HCT116 (cell line): ENCODE data around the gene CAB39. TPM values are rescaled to one million over a fixed set of nuclear protein-coding genes. Genes with fewer than 3 reads are reported as not detected.

ENCODE experiments used
- ATAC-seq: fragments of 200-7000 bp; cut with Tn5 transposase; 2 replicates; pipeline ENCODE4 v1.9.1; 2020; ENCODE audit warnings: mild to moderate bottlenecking, moderate library complexity
- BruUV-seq: library from RNA; stranded (reverse); fragments of 400-500 nt; replicated peaks from 2 replicates; lab custom pipeline; 2021; lab: Mats Ljungman, UMichigan
- CTCF ChIA-PET: fragments of 300-600 bp; sonication (Branson Sonifier 250); formaldehyde crosslinking; loops from one replicate; lab custom pipeline; 2021; ENCODE audit warnings: antibody characterized with exemption; lab: Charles Lee
- POLR2A ChIA-PET: fragments of 300-600, 350-600 bp; sonication (Branson Sonifier 250); formaldehyde crosslinking; loops from one replicate; lab custom pipeline; 2021; ENCODE audit warnings: antibody characterized with exemption; lab: Charles Lee
- RAD21 ChIA-PET, 2 experiments: fragments of 300-600 bp; sonication (Branson Sonifier 250); formaldehyde crosslinking; loops; one replicate each; lab custom pipeline; 2023; ENCODE audit warnings: low total read pairs in 2 of 2; ENCODE audit not compliant: uncharacterized antibody in 2 of 2, unreplicated experiment in 2 of 2, low non-redundant PET in 1 of 2; lab: Charles Lee
- DNase-seq: peaks from one replicate; pipeline ENCODE4 v3.0.0-alpha.2; 2010; ENCODE audit warnings: low read depth, low spot score
- H2AFZ ChIP-seq: fragments of 200-600 bp; shearing (Covaris generic), sonication (generic); 2 replicates; pipeline ENCODE4 v1.6.1; 2017; ENCODE audit warnings: low read depth, mixed run types, mixed read lengths, antibody characterized with exemption, low read length; ENCODE audit not compliant: poor library complexity, severe bottlenecking
- H3K27ac ChIP-seq: 2 replicates; pipeline ENCODE4 v1.5.1; 2012; ENCODE audit warnings: low read depth, low read length
- H3K27me3 ChIP-seq: fragments of 200-600 bp; sonication (generic); 2 replicates; pipeline ENCODE4 v1.6.1; 2016; ENCODE audit warnings: mixed run types, low read length, mixed read lengths; ENCODE audit not compliant: insufficient read depth
- H3K36me3 ChIP-seq, 2 experiments: fragments of 200-500 bp in 1 of 2; fragments of 200-600 bp in 1 of 2; sonication (Bioruptor generic) in 1 of 2; sonication (generic) in 1 of 2; 2 replicates each; pipeline versions ENCODE4 v1.5.1 to v1.6.1; 2014 to 2016; ENCODE audit warnings: low read length in 2 of 2, inconsistent platforms in 1 of 2, mixed read lengths in 1 of 2, mixed run types in 1 of 2; ENCODE audit not compliant: insufficient read depth in 2 of 2, control insufficient read depth in 1 of 2
- H3K4me1 ChIP-seq, 2 experiments: fragments of 200-600 bp in 1 of 2; sonication (generic) in 1 of 2; 2 replicates each; pipeline versions ENCODE4 v1.5.1 to v1.6.1; 2012 to 2017; ENCODE audit warnings: low read length in 2 of 2, inconsistent platforms in 1 of 2, mild to moderate bottlenecking in 1 of 2, mixed read lengths in 1 of 2, mixed run types in 1 of 2, moderate library complexity in 1 of 2; ENCODE audit not compliant: insufficient read depth in 2 of 2, control insufficient read depth in 1 of 2
- H3K4me2 ChIP-seq: fragments of 200-600 bp; sonication (generic); 2 replicates; pipeline ENCODE4 v1.6.1; 2017; ENCODE audit warnings: mixed run types, low read length, mixed read lengths
- H3K4me3 ChIP-seq, 2 experiments: fragments of 200-600 bp in 1 of 2; sonication (generic) in 1 of 2; replicated peaks in 1 of 2; 2 replicates each; pipeline ENCODE4 v1.5.1; 2011 to 2016; ENCODE audit warnings: low read length in 2 of 2, control low read depth in 1 of 2, low read depth in 1 of 2, mild to moderate bottlenecking in 1 of 2, mixed read lengths in 1 of 2, mixed run types in 1 of 2
- H3K79me2 ChIP-seq: fragments of 200-600 bp; sonication (generic); 2 replicates; pipeline ENCODE4 v1.6.1; 2017; ENCODE audit warnings: mild to moderate bottlenecking, mixed run types, low read length, moderate library complexity, mixed read lengths; ENCODE audit not compliant: insufficient read depth
- H3K9ac ChIP-seq: fragments of 200-600 bp; sonication (generic); 2 replicates; pipeline ENCODE4 v1.6.1; 2016; ENCODE audit warnings: low read length, mixed read lengths
- H3K9me2 ChIP-seq: fragments of 200-600 bp; sonication (generic), shearing (Covaris generic); 2 replicates; pipeline ENCODE4 v1.6.1; 2017; ENCODE audit warnings: mixed run types, mild to moderate bottlenecking, moderate library complexity; ENCODE audit not compliant: insufficient read depth
- H3K9me3 ChIP-seq, 2 experiments: fragments of 200-500 bp in 1 of 2; fragments of 200-600 bp in 1 of 2; sonication (Bioruptor generic) in 1 of 2; sonication (generic) in 1 of 2; 2 replicates each; pipeline ENCODE4 v1.6.1; 2014 to 2017; ENCODE audit warnings: low read length in 2 of 2, mixed read lengths in 2 of 2, inconsistent platforms in 1 of 2, low read depth in 1 of 2, mild to moderate bottlenecking in 1 of 2, mixed run types in 1 of 2, moderate library complexity in 1 of 2; ENCODE audit not compliant: control insufficient read depth in 1 of 2, insufficient read depth in 1 of 2
- H4K20me1 ChIP-seq: fragments of 200-600 bp; sonication (generic), shearing (Covaris generic); 2 replicates; pipeline ENCODE4 v1.6.1; 2017; ENCODE audit warnings: mixed run types, mild to moderate bottlenecking, moderate library complexity; ENCODE audit not compliant: insufficient read depth
- CBX3 ChIP-seq: IDR thresholded peaks from 2 replicates; pipeline ENCODE4 v1.6.1; 2012; ENCODE audit warnings: low read depth
- CEBPB ChIP-seq: IDR thresholded peaks from 2 replicates; pipeline ENCODE4 v1.6.1; 2012; ENCODE audit warnings: low read depth
- ELF1 ChIP-seq: IDR thresholded peaks from 2 replicates; pipeline ENCODE4 v1.6.1; 2012; ENCODE audit warnings: low read depth, borderline replicate concordance
- EZH2phosphoT487 ChIP-seq: fragments of 200-600 bp; IDR thresholded peaks from 2 replicates; pipeline ENCODE4 v1.6.1; 2018; ENCODE audit warnings: antibody characterized with exemption, borderline replicate concordance
- JUND ChIP-seq: IDR thresholded peaks from 2 replicates; pipeline ENCODE4 v1.6.1; 2012
- POLR2A ChIP-seq: IDR thresholded peaks from 2 replicates; pipeline ENCODE4 v1.7.0; 2011; ENCODE audit warnings: borderline replicate concordance; ENCODE audit not compliant: insufficient read depth, insufficient read length; ENCODE audit errors: extremely low read depth
- POLR2AphosphoS5 ChIP-seq: IDR thresholded peaks from 2 replicates; pipeline ENCODE4 v1.6.1; 2011; ENCODE audit warnings: mild to moderate bottlenecking, low read depth, low read length, moderate library complexity
- RAD21 ChIP-seq: IDR thresholded peaks from 2 replicates; pipeline ENCODE4 v1.6.1; 2012; ENCODE audit warnings: low read depth, mild to moderate bottlenecking
- SIN3A ChIP-seq: IDR thresholded peaks from 2 replicates; pipeline ENCODE4 v1.6.1; 2012; ENCODE audit warnings: low read depth
- SP1 ChIP-seq: IDR thresholded peaks from 2 replicates; pipeline ENCODE4 v1.6.1; 2012; ENCODE audit warnings: low read depth
- SRF ChIP-seq: IDR thresholded peaks from 2 replicates; pipeline ENCODE4 v1.6.1; 2012; ENCODE audit warnings: low read depth
- TCF7L2 ChIP-seq: IDR thresholded peaks from 2 replicates; pipeline ENCODE4 v1.7.0; 2011; ENCODE audit warnings: borderline replicate concordance, inconsistent platforms; ENCODE audit not compliant: insufficient read depth, insufficient read length; ENCODE audit errors: extremely low read depth
- ZFX ChIP-seq: fragments of 450-650 bp; IDR thresholded peaks from 2 replicates; pipeline ENCODE4 v1.6.1; 2017
- ZNF274 ChIP-seq: fragments of 200-500 bp; sonication (Bioruptor generic); IDR thresholded peaks from 2 replicates; pipeline ENCODE4 v1.6.1; 2014; ENCODE audit warnings: mild to moderate bottlenecking, low read depth, low read length, inconsistent platforms
- intact Hi-C: fragments of 100-400 bp; cut with micrococcal nuclease; formaldehyde crosslinking; loops from 2 replicates; pipeline ENCODE4 v1.10.0; 2022
- total RNA-seq: library from RNA; stranded (reverse); gene quantifications from one replicate; pipeline ENCODE4 v1.2.1, GENCODE V29; 2021; ENCODE audit not compliant: unreplicated experiment
- TF ChIP-seq, protein P1 (sequence below): IDR thresholded peaks from 2 replicates; pipeline ENCODE4 v1.6.1; 2011; ENCODE audit warnings: mild to moderate bottlenecking, low read length, moderate library complexity; ENCODE audit not compliant: insufficient replicate concordance; ENCODE audit errors: extremely low read depth
- TF ChIP-seq, protein P2 (sequence below), 3 experiments: fragments of 200-600 bp in 1 of 3; sonication (generic) in 1 of 3; IDR thresholded peaks in 2 of 3; conservative IDR thresholded peaks in 1 of 3; 2 replicates each; pipeline ENCODE4 v1.5.1; 2012 to 2017; ENCODE audit warnings: low read depth in 2 of 3, low read length in 2 of 3, antibody characterized with exemption in 1 of 3, borderline replicate concordance in 1 of 3, control low read depth in 1 of 3, mild to moderate bottlenecking in 1 of 3, mixed read lengths in 1 of 3, mixed run types in 1 of 3, moderate library complexity in 1 of 3; ENCODE audit not compliant: insufficient read depth in 1 of 3
- TF ChIP-seq, protein P3 (sequence below): IDR thresholded peaks from 2 replicates; pipeline ENCODE4 v1.6.1; 2012
- TF ChIP-seq, protein P4 (sequence below): IDR thresholded peaks from 2 replicates; pipeline ENCODE4 v1.6.1; 2012; ENCODE audit warnings: low read depth

The CAB39 gene
- total RNA-seq, 1 experiment from 2014 or later = 63.6 TPM

DNA sequence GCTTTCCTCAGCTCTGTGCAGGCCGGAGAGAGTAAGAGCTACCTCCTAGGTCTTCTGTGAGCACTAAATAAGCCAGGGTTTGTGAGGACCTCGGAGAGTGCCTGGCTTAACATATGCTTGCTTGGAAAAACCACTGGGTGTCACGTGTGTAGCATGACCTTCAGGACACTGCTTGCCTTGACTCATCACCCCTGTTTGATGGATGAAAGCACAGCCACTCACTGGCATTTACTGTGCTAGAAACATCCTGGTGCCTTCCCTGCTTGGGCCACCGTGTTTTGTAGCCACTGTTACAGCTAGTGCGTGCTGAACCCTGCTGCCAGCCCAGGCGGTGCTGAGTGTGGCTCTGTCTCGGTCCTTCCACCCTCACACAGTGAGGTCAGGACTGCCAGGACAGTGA is 117.3 kb downstream of the CAB39 start:
- intact Hi-C loops = no loop called here
- Histone ChIP-seq H3K4me3 (no peak overlapping the region), H3K27ac (no peak overlapping the region)

More for the DNA sequence above, 117.3 kb downstream of the CAB39 start:
- no peak for DNase-seq
- RAD21 ChIA-PET = no interaction called here
- POLR2A ChIA-PET = no interaction called here
- Histone ChIP-seq H3K9me3 (no peaks in the 10 kb centered on the region), H3K36me3 (no peaks in the 10 kb centered on the region)
- TF ChIP-seq ELF1 (no peak), SP1 (no peak), CEBPB (no peak), ZFX (no peak), RAD21 (no peak), EZH2phosphoT487 (no peak), POLR2A (no peak), SRF (no peak), POLR2AphosphoS5 (no peak), ZNF274 (no peak), CBX3 (no peak), JUND (no peak), TCF7L2 (no peak), SIN3A (no peak)
- TF ChIP-seq, protein P1, sequence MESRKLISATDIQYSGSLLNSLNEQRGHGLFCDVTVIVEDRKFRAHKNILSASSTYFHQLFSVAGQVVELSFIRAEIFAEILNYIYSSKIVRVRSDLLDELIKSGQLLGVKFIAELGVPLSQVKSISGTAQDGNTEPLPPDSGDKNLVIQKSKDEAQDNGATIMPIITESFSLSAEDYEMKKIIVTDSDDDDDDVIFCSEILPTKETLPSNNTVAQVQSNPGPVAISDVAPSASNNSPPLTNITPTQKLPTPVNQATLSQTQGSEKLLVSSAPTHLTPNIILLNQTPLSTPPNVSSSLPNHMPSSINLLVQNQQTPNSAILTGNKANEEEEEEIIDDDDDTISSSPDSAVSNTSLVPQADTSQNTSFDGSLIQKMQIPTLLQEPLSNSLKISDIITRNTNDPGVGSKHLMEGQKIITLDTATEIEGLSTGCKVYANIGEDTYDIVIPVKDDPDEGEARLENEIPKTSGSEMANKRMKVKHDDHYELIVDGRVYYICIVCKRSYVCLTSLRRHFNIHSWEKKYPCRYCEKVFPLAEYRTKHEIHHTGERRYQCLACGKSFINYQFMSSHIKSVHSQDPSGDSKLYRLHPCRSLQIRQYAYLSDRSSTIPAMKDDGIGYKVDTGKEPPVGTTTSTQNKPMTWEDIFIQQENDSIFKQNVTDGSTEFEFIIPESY = no peak
- TF ChIP-seq, protein P2, sequence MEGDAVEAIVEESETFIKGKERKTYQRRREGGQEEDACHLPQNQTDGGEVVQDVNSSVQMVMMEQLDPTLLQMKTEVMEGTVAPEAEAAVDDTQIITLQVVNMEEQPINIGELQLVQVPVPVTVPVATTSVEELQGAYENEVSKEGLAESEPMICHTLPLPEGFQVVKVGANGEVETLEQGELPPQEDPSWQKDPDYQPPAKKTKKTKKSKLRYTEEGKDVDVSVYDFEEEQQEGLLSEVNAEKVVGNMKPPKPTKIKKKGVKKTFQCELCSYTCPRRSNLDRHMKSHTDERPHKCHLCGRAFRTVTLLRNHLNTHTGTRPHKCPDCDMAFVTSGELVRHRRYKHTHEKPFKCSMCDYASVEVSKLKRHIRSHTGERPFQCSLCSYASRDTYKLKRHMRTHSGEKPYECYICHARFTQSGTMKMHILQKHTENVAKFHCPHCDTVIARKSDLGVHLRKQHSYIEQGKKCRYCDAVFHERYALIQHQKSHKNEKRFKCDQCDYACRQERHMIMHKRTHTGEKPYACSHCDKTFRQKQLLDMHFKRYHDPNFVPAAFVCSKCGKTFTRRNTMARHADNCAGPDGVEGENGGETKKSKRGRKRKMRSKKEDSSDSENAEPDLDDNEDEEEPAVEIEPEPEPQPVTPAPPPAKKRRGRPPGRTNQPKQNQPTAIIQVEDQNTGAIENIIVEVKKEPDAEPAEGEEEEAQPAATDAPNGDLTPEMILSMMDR (IDR thresholded peaks at IDR 0.05 in 2 of 3, conservative IDR thresholded peaks at IDR 0.05 in 1 of 3; ENCODE audit: borderline replicate concordance in 1 of 3, insufficient read depth in 1 of 3, low read depth in 2 of 3, low read length in 2 of 3) = no peak
- TF ChIP-seq, protein P3, sequence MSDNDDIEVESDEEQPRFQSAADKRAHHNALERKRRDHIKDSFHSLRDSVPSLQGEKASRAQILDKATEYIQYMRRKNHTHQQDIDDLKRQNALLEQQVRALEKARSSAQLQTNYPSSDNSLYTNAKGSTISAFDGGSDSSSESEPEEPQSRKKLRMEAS = no peak
- TF ChIP-seq, protein P4, sequence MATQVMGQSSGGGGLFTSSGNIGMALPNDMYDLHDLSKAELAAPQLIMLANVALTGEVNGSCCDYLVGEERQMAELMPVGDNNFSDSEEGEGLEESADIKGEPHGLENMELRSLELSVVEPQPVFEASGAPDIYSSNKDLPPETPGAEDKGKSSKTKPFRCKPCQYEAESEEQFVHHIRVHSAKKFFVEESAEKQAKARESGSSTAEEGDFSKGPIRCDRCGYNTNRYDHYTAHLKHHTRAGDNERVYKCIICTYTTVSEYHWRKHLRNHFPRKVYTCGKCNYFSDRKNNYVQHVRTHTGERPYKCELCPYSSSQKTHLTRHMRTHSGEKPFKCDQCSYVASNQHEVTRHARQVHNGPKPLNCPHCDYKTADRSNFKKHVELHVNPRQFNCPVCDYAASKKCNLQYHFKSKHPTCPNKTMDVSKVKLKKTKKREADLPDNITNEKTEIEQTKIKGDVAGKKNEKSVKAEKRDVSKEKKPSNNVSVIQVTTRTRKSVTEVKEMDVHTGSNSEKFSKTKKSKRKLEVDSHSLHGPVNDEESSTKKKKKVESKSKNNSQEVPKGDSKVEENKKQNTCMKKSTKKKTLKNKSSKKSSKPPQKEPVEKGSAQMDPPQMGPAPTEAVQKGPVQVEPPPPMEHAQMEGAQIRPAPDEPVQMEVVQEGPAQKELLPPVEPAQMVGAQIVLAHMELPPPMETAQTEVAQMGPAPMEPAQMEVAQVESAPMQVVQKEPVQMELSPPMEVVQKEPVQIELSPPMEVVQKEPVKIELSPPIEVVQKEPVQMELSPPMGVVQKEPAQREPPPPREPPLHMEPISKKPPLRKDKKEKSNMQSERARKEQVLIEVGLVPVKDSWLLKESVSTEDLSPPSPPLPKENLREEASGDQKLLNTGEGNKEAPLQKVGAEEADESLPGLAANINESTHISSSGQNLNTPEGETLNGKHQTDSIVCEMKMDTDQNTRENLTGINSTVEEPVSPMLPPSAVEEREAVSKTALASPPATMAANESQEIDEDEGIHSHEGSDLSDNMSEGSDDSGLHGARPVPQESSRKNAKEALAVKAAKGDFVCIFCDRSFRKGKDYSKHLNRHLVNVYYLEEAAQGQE = no peak
- TF ChIP-seq, all 23 proteins: peak for 0
- no peak for ATAC-seq
- no peaks in the 10 kb centered on the region for H3K27me3 ChIP-seq
- H4K20me1 ChIP-seq = no peaks in the 10 kb centered on the region
- H3K4me1 ChIP-seq = no peaks in the 10 kb centered on the region
- no peaks in the 10 kb centered on the region for H3K9me2 ChIP-seq
- H3K9ac ChIP-seq = no peak overlapping the region
- no peaks in the 10 kb centered on the region for H3K79me2 ChIP-seq
- CTCF ChIA-PET = no interaction called here
- BruUV-seq = no TSS peak
- no peak overlapping the region for H2AFZ ChIP-seq
- no peak overlapping the region for H3K4me2 ChIP-seq
